H1 (cell line): Measurements from ENCODE around the gene SIGLEC12. TPM values are rescaled to one million over a fixed set of nuclear protein-coding genes. Genes with fewer than 3 reads are reported as not detected.

Experiments
- CHD7 ChIP-seq: fragments of 300-600 bp; sonication (generic); IDR thresholded peaks from 2 replicates; pipeline ENCODE4 v1.7.1; 2012; ENCODE audit warnings: low read length, moderate library complexity, mild to moderate bottlenecking, inconsistent platforms; ENCODE audit not compliant: insufficient replicate concordance
- polyA plus RNA-seq, 7 experiments: library from polyadenylated mRNA; depleted of rRNA in 3 of 7; stranded (reverse) in 5 of 7; unstranded in 2 of 7; fragments of >200 nt in 5 of 7; fragments of 200-250 nt in 2 of 7; gene quantifications; 1 replicate in 5 of 7; 2 replicates in 1 of 7; 4 replicates in 1 of 7; pipeline versions ENCODE4 v1.2.1 to v1.2.3, GENCODE V29; 2011 to 2013; ENCODE audit warnings: missing spikeins in 2 of 7, mixed read lengths in 2 of 7
- total RNA-seq: library from RNA; stranded (reverse); fragmentation: NEBNext Ultra II Directional; extraction: Animal tissue kit (Norgen Biotek cat#: 25700); gene quantifications from 2 replicates; pipeline ENCODE4 v1.2.1, GENCODE V29; 2021

Gene SIGLEC12
- total and polyA plus RNA-seq, 2 of the 8 experiments (the other 6 are each of a cell fraction or from before 2014, with no cell fraction given) = not detected

DNA sequence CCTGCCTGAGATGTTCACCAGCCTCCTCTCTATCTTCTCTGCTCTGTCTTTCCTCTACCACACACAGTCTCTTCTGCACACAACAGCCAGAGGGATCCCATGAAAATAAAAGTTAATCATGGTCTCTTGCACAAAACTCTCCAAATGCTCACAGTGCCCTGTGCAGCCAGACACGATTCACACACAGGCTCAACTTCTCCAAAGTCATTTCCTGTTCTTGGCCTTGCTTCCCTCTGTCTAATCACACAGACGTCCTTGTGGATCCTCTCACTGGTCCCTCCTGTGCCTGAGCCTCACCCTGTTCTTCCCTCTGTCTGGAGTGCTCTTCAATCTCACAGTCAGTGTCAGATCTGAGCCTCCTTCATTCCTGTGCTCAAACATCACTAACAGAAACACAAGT is 7.8 kb downstream of the SIGLEC12 start (continued):
- no peak for TF ChIP-seq CHD7
